HG03196 (cell line): Measurements from ENCODE around the gene PODNL1.
A peak's percentile ranks its signal among the peaks of the same experiment; 100 is the strongest.

Experiments
- ATAC-seq: cut with Tn5 transposase; IDR thresholded peaks from one replicate; pipeline ENCODE4 v1.9.1; 2021; ENCODE audit not compliant: unreplicated experiment

Gene PODNL1

DNA sequence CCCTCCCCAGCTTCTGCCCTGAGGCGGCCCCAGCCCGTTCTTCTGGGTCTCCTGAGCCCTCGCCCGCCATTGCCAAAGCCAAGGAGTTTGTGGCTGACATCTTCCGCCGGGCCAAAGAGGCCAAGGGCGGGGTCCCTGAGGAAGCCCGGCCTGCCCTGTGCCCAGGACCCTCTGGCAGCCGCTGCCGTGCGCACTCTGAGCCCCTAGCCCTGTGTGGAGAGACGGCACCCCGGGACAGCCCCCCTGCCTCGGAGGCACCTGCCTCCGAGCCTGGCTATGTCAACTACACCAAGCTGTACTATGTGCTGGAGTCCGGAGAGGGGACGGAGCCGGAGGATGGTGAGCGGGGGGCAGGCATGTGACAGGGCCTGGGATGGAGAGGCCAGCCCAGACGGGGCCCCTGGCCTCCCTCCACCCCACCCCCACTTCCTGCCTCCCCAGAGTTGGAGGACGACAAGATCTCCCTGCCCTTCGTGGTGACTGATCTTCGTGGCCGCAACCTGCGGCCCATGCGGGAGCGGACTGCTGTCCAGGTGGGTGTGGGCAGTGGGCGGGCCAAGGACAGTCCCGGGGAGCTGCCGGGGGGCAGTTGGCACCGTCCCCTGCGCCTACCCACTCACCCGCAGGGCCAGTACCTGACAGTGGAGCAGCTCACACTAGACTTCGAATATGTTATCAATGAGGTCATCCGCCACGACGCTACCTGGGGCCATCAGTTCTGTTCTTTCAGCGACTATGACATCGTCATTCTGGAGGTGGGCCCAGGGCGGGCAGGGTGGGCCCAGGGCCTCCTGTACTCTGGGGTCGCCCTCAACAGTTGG lies 21.1 kb upstream of the PODNL1 start:
- no peak for ATAC-seq

- no peak for ATAC-seq
Measured at GRCh38 chr19:13958043-13958442, 19.8 kb upstream of the PODNL1 start.

DNA sequence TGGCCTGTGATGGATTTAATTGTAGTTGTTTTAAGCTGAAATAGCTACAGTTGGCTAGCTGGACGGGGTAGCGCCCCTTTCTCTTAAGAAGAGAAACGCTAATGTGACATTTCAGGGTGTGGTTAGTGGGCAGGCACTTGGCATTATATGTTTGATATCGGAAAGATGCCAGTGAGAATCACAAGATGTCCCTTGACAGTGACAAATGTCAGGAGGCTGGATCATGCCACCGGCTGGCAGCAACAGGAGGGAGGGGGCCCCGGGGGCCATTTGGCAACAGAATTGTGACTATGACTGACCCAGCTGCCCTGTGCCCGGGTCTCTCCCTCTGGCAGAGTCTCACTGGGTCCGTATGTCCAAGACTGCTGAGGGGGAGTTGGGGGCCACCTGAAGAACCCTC lies 18.8 kb upstream of the PODNL1 start:
- no peak for ATAC-seq

- ATAC-seq, result no peak
Measured at GRCh38 chr19:13956365-13956744, 18.1 kb upstream of the PODNL1 start.

DNA sequence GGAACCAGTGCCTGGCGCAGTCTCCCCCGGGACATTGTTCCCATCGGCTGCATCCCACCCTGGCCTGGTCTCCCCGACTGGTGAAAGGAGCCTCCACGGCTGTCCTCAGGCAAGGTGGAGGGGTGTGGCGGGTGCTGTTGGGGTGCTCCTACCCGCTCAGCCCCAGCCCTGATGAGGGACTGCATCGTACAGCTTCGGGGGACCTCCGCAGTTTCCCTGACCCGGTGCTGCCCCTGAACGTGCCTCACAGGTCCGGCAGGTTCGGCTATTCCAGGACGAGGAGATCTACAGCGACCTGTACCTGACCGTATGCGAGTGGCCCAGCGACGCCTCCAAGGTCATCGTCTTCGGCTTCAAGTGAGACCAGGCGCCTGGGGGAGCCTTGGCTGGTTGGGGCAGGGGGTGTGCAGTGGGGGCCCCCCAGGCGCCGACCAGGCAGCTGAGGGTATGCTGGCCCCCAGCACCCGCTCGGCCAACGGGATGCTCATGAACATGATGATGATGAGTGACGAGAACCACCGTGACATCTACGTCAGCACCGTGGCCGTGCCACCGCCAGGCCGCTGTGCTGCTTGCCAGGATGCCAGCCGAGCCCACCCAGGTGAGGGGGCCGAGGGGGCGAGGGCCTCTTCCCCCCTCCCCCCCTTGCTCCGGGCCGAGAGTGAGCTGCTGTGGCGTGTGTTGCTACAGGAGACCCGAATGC lies 17.6 kb upstream of the PODNL1 start:
- ATAC-seq, result no peak

GRCh38 chr19:13954185-13954584 lies 16.0 kb upstream of the PODNL1 start:
- no peak for ATAC-seq

DNA sequence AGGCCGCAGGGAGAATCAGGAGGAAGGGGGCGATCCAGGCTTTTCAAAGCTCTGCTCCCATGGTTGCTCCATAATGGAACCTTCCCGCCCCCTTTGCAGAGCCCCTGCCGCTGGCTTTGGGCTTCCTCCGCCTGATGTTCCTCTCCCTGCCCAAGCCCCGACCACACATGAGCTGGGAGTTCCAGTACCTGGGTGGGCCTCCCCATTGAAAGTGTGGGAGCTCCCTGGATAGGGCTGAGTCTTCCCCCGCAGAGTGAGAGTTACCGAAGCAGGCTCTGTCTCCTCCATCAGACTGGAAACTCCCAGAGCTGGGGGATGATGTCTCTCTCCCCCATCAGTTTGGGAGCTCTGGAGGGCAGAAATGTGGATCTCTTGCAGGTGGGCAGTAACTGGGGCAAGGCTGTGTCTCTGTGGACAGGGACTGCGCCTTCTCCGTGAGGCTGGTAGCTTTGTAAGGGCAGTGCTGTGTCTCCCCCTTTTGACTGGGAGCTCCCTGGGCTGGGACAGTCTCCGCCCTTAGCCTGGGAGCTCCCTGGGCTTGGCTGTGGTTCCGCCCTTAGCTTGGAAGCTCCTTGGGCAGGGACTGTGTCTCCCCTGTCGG lies 14.8 kb upstream of the PODNL1 start:
- no peak for ATAC-seq

GRCh38 chr19:13952154-13952930 lies 14.1 kb upstream of the PODNL1 start, which contains the start of gene DCAF15:
Gene DCAF15, plus strand, starts transcription at chr19:13952509. Its CDS starts 4 bp downstream, at chr19:13952513.
- ATAC-seq, result peak; percentile 94

DNA sequence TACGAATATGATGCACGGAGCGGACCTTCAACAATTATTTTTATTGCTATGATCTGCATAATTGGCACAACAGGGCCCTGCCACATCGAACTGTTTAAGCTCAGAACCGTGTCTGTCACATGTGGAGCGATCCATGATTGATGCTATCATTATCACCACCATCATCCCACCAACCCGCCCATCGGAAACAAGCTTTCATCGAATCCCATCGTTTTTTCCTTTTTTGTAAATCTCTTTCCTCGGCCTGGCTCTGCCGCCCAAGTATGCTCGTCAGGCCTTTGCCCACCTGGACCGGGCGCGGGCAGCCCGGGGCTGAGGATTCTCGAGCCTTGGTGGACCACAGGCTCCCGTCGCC lies 13.6 kb upstream of the PODNL1 start:
- ATAC-seq, result no peak

GRCh38 chr19:13951043-13951442 lies 12.8 kb upstream of the PODNL1 start:
- no peak for ATAC-seq

DNA sequence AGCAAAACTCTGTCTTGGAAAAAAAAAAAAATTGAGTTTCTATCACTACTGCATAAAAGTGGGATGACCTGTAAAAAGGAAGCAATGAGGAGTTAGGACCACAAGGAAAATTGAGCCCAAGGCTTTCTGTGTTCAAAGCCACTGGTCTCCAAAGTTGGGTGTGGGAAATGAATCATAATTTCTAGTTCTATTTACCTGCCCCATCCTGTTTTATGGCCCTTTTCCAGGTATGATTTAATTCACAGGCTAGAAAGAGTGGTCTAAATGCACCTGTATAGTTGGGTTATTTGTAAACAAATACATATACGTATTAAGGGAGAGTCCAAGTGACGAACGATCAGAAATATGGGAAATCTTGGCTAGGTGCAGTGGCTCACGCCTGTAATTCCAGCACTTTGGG lies 8.2 kb upstream of the PODNL1 start:
- ATAC-seq, result no peak

DNA sequence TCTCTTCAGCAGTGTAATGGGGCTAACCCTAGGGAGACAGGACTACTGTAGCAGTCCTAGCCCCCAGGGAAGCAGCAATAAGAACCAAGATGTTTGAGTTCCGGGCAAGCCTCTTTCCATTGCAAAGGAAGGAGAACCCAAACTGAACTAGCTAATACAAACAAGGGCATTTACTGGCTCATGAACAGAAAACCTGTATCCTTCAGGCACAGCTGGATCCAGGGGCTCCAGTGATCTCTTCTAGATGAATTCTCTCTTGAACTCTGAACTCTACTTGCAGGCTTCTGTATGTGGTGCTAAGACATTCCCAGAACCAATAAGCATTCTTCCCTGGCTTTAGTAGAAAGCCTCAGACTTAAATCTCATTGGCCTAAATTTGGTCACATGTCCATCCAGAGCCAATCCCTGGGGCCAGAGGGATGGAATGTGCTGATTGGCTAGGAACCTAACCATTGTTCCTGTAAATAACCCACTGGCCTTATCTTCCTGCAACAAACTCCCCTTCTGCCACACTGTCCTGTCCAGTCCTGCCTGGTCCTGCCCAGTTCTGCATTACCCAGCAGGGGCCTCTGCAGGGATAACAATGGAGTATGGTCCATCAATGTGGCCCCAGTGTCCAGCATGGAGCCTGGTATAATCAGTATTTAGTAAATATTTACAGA lies 3.9 kb upstream of the PODNL1 start:
- ATAC-seq, result no peak

DNA sequence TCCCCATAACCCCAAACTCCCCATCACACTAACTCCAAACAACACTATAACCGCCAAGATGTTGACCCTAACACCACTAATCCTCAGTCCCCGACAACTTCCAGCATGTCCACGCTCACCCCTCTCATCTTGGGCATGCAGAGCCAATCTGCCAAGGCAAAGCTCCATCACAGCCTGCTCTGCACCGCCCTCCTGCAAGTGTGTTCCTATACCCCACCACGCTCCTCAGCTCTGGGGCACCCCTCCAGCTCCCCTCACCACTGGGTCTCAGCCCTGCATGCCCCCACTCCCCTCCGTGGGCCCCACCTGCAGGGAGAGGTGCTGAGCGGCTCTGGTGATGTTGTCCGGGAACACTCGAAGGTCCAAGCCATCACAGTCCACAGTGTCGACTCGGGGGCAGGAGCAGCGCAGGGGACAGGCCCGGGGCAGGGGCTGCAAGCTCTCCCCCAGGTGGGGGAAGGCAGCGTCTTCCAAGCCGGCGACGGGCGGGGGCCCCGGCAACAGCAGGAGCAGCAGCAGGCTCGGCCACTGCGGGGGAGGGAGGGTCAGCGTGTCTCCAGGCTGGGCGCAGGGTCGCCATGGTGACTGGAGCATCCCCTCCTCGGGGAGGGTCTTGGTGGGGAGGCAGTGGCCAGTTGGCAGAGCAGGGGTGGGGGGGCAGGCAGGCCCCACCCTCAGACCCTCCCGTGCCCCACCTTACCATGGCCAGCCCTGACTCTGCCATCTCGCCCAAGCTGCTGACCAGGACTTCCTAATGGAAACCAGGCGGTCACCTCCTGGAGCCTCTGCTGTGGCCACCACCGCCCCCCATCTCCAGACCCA lies 527 bp downstream of the PODNL1 start:
- ATAC-seq, result no peak

DNA sequence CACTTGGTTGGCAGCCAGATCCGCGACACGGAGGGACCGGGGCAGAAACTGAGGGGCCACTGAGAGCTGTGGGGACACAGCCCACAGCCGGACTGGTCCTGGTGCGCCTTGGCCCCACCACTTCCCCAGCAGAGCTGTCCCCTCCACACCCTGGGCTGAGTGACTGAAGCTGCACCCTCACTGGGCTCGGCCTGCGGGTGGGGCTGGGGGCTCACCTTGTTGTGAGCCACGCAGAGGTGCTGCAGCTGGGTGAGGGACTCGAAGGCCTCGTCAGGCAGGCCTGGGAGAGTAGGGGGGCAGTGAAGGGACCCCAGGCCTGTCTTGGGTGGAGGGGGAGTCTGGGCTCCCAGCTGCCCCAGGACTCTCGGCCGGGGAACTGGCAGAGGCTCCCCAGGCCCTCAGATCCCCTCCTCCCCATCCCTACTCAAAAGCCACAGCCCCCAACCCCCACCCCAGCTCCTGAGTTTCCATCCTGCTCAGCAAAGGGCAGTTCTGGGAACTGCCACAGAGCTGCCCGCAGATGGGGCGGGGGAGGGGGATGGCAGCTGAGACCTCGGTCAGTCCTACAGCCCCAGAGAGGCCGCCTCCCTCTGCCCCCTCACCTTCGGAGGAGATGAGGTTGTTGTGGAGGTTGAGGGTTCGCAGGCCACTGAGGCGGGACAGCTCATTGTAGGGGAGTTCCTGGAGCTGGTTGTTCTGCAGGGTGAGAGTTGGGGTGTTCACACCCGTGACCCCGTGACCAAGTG lies 2.3 kb downstream of the PODNL1 start:
- ATAC-seq, result no peak

DNA sequence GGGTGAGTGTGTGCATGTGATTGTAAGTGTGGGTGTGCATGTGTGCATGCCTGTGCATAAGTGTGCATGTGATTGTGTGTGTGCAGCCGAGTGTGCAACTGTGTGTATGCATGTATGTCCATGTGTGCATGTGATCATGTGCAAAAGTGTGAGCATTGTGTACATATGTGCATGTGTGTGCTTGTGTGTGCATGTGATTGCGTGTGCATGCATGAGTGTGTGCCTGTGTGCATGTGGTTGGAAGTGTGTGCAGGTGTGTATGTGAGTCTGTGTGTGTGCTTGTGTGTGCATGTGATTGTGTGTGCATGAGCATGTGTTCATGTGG lies 3.5 kb downstream of the PODNL1 start:
- ATAC-seq, result no peak

DNA sequence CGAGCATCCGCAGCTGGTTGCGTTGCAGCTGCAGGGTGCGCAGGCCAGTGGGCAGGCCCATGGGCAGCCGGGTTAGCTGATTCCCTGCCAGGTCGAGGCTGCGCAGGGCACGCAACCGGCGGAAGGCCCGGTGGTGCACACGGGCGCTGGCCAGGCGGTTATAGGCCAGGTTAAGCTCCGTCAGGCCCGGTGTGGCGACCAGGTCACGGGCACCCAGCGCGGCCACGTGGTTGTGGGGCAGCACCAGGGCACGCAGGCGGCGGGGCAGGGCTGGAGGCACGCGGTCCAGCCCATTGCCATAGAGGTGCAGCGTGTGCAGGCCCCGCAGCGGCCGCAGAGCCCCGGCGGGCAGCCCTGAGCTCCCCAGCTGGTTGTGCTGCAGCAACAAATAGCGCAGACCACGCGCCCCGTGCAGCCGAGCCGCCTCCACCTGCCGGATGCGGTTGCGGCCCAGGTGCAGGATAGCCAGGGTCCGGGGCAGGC lies 5.3 kb downstream of the PODNL1 start:
- ATAC-seq, result no peak

DNA sequence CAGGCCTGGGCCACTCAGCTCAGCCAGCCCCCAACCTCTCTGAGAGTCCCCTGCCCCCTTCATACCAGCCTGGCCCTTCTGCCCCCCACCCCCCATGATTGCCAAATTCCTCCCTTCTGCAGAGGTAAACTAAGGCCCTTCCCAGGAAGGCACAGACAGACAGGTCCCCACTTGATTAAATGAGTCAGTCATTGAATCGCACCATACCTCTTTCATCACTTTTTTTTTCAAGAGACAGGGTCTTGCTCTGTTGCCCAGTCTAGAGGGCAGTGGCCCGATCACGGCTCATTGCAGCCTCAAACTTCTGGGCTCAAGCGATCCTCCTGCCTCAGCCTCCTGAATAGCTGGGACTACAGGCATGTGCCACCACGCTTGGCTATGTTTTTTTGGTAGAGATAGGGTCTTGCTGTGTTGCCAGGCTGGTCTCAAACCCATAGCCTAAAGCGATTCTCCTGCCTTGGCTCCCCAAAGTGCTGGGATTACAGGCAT lies 6.0 kb downstream of the PODNL1 start:
- no peak for ATAC-seq

DNA sequence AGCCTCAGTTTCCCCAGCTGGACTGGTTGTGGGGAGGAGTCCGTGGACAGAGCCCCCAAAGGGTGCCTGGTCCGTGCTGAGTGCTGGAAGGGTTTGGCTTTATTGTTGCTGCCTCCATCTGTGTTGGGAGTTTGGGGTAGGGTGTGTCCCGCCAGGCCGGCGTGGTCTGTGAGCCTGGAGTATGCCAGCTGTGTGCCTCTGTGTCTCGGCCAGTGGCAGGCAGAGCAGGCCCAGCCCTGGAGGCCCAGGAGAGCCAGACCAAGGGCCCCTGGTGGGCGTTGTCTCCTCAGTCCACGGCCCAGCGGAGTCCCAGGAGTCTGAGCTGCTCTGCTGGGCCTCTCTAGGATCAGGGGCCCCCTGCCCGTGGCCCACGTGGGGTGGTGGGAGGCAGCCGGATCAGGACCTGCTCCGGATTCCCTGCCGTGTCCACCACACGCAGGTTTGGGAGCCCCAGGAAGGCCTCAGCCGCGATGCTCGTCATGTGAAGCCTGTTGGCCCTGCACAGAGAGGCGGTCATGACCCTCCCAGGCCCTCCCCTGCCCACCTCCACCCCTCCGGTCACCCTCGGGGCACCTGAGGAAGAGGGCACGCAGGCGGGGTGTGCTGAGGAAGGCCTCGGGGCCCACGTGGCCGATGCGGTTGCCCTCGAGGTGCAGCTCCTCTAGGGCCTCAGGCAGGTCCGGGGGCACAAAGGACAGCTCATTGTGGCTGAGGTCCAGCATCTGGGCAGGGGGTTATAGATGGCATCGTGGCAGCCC lies 6.6 kb downstream of the PODNL1 start:
- ATAC-seq, result no peak
